ENCODE data around the gene MRPS34.
"Not testable (repeated sequence)": the region's sequence is repeated elsewhere in the genome, so short reads cannot be mapped to it uniquely, and the experiment has no call there.

MRPS34 gene

GRCh38 chr16:1747934-1748333, 25.0 kb downstream of the MRPS34 start:
- no peak for DNase-seq

DNA sequence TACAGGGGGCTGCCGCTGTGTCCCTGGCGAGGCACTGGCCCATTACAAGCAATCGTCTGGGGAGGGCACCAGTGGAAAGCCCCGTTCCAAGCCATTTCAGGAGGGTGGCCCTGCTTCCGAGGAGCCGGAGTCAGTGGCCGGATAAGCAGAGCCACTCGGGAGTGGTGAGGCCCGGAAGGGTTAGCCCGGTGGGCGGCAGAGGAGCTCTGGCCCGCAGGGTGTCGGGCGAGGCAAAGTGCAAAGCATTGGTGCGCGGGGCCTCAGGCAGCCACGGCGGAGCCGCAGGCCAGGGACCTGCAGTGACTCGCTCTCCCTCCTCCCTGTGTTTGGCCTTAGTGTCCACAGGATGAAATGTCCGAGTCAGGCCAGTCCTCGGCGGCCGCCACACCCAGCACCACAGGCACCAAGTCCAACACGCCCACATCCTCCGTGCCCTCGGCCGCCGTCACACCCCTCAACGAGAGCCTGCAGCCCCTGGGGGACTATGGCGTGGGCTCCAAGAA, 26.2 kb downstream of the MRPS34 start:
- DNase-seq: no peak

GRCh38 chr16:1745900-1746692, 26.8 kb downstream of the MRPS34 start:
- DNase-seq: no peak

DNA sequence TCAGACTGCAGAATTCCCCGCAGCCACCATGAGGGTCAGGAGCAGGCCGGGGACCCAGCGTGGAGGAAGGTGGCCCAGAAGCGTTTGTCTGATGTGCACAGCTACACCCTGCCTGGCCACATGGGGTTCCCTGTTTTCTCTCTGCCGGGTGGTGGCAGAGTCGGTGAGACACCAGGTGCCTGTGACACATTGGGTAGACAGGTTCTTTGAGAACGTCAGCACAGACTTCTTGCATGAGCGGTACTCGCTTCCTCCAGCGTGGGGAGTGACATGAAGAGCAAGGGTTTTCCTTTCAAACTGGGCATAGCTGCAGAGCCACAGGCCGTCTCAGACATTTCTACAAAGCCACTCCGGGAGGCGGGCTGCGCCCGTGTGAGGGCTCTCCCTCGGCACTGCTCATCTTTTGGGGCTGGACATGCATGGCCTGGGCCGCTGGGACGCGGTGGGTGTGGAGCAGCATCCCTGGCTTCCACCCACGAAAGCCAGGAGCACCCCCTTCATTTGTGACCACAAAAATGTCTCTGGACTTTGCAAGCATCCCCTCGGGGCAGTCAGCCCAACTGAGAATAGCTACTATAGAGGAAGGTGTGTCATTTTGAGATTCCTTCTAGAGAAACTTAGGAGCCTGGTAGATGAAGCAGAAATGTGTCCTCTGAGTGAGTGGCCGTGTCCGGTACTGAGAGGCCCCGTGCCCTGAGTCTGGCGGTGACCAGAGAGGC, 27.6 kb downstream of the MRPS34 start:
- no peak for DNase-seq

GRCh38 chr16:1744338-1744840, 28.5 kb downstream of the MRPS34 start:
- no peak for DNase-seq

- no peak for DNase-seq
Measured at GRCh38 chr16:1743376-1744337, 29.3 kb downstream of the MRPS34 start.

DNA sequence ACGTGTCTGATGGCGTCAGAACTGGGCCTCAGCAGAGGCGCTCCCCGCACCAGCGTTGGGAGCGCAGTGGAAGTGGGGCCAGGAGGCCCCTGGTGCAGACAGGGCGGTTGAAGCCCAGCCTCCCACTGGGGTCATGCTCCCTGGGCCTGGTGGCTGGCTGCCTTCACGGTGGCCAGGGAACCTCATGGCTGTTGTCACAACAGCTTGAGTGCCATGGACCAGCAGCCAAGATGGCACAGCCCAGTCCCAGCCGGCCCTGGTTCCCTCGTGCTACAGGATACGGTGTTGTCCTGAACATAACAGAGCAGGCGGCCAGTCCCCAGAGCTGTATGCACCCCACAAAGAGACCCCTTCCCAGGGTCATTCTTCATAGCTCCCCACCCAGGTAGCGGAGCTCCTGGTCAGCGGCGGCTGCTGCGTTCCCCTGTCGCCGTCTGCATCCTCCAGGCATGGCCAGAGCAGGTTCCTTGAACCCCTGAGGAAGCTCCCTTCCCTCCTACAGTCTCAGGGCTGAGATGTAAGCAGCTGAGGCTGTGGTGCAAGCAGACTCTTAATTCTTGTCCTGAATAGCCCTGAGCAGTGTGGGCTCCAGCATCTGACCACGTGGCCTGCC, 31.3 kb downstream of the MRPS34 start:
- no peak for DNase-seq

DNA sequence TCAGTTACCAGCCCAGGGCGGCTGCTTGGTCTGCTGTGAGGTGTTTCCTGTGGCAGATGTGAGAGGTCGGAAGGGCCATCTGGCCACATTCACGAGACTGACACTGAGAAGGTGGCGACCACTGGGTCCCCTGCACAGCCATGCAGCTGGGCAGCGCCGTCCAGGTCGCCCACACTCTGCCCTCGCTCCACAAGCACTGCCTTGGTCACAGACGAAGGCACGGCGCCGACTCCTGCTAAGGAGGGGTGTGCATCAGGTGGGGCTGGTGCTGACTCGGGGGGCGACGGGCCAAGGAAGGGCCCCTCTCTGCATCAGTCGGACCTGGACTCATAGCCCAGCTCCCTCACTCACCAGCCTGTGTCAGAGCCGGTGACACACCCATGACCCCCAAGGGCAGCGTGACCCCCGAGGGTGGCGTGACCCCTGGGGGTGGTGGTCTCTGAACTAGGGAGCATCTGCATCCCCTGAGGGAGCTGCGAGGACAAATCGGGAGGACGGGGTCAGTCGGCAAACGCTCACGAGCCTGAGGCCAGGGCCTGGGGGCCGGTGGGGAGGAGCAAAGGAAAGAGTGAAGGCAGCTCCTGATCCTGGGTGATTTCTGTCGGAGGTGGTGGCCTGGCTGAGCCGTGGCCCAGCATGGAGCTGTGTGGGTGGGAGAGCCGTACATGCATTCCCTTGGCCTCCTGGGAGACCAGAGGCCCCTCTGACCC, 32.0 kb downstream of the MRPS34 start:
- no peak for DNase-seq

DNA sequence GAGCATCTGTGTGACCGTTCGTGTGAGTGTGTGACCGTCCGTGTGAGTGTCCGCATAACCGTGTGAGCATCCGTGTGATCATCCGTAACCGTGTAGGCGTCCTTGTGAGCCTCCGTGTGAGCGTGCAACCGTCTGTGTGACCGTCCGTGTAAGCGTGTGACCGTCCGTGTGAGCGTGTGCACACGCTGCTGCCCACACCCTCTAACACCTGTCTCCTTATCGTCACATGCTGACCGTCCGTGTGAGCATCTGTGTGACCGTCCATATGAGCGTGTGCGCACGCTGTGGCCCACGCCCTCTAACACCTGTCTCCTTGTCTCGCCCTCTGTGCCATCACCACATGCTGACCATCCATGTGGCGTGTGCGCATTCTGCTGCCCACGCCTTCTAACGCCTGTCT, 32.7 kb downstream of the MRPS34 start:
- DNase-seq: no peak

GRCh38 chr16:1734816-1735215, 38.1 kb downstream of the MRPS34 start:
- DNase-seq: no peak

GRCh38 chr16:1734123-1734522, 38.8 kb downstream of the MRPS34 start:
- DNase-seq: no peak

- not testable (repeated sequence) for DNase-seq
Measured at GRCh38 chr16:1732551-1732987, 40.4 kb downstream of the MRPS34 start.

DNA sequence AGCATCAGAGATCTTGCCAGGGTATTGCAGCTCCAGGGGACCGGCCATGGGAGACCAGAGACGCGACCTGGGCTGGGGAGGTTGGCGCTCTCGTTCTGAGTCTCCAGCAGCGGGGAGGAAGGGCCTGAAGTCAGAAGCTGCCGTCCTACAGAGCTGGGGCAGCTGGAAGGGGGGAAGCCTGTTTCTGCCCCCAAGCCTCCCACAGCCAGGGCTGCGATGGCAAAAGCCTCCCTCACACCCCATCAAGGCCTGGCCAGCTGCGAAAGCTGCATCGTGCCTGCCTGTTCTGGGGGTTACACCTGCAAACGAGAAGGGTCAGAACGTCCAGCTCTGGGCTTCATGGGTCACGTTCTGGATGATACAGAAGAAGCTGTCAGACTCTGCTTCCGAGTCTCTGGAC, 40.9 kb downstream of the MRPS34 start:
- no peak for DNase-seq

DNA sequence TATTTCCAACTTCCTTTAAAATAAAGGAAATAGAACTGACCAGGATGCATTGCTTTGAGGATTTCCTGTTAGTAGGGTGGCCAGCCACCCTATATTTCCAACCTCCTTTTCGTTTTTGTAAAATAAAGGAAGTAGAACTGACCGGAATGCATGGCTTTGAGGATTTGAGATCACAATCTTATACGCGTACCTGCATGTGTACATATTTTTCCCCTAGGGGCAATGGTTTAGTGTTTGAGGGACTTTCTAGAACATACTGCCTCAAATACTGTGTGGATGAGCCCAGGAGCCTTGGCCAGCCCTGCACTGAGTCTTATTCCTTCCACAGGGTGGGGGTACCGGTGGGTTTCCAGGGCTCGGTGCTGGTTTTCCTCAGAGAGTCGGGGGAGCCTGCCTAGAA, 41.3 kb downstream of the MRPS34 start:
- no peak for DNase-seq

DNA sequence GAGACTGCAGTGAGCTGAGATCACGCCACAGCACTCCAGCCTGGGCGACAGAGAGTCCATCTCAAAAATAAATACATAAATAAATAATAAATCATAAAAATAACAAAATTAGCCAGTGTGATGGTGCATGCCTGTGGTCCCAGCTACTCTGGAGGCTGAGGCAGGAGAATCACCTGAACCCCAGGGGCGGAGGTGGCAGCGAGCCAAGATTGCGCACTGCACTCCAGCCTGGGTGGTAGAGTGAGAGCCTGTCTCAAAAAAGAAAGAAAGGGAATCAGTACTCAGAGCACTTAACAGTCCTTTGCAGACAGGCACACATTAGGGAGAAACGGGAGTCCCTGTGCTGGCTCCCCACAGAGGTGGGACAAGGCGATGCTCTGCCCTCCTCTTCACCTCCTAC, 41.9 kb downstream of the MRPS34 start:
- DNase-seq: no peak

GRCh38 chr16:1729445-1729844, 43.5 kb downstream of the MRPS34 start:
- DNase-seq: no peak

- DNase-seq: no peak
Measured at GRCh38 chr16:1729026-1729425, 43.9 kb downstream of the MRPS34 start.

DNA sequence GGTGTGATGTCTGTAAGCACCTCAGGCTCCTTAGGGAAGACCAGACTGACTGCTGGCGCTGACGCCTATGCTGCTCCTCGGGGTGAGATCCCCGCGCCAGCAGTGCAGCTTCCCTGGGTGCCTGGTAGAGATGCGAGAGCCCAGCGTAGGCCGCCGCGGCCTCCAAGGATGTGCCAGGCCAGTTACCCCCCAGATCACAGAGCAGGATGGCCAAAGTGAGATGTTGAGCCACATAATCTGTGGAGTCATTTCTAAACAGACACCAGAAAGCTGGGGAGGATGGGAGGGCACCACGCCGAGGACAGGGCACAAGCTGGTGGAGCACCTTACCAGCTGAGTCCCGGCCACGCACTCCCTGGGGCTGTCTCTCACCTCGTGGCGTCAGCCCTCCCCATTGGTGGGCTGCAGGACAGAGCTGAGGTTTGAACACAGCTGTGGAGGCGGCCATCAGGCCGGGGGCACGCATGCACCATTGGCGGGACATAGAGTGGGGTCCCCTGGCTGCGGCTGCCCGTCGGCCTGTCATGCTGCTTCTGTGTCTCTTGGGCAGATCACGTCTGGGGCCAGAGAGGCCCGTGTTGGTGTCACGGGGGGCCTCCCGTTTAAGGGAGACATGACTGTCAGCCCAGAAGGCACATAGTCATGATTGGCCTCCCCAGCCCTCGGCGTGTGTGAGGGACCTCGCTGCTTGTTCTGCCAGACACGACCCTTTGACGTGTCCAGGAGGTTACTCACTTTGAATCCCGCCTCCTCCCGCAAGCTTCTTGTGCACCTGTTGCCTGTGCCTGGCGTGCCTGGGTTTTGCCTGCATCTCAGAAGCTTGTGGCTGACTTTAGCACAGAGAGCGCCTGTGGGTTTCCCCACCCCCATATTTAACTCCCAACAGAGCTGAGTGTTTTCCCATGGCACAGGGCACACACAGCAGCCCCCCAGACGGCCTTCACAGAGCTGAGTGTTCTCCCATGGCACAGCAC, 45.0 kb downstream of the MRPS34 start:
- no peak for DNase-seq

GRCh38 chr16:1726661-1727502, 46.1 kb downstream of the MRPS34 start:
- DNase-seq: no peak
